PC-3 (cell line): Measurements from ENCODE around the gene ZNF213.

ENCODE experiments used
- CTCF ChIP-seq: fragments of 300-600 bp; sonication (generic); conservative IDR thresholded peaks from 2 replicates; pipeline ENCODE4 v1.5.1; 2017; ENCODE audit warnings: antibody characterized with exemption, low read depth, mild to moderate bottlenecking, low read length
- EZH2 ChIP-seq: fragments of 300-600 bp; sonication (generic); IDR thresholded peaks from one replicate; pipeline ENCODE4 v1.6.1; 2017; ENCODE audit warnings: antibody characterized with exemption, mild to moderate bottlenecking, low read length; ENCODE audit not compliant: unreplicated experiment
- EZH2phosphoT487 ChIP-seq: fragments of 300-600 bp; sonication (generic); IDR thresholded peaks from 2 replicates; pipeline ENCODE4 v1.6.1; 2018; ENCODE audit warnings: mild to moderate bottlenecking, antibody characterized with exemption, low read length, borderline replicate concordance

GRCh38 chr16:3189869-3190268 lies 55.0 kb downstream of the ZNF213 start:
- TF ChIP-seq CTCF (no peak), EZH2 (no peak), EZH2phosphoT487 (no peak)
